Cerebellar cortex (tissue), 1 donor: ENCODE results near the gene HMGXB3.
A peak's percentile ranks its signal among the peaks of the same experiment; 100 is the strongest.
"Not testable (repeated sequence)": the region's sequence is repeated elsewhere in the genome, so short reads cannot be mapped to it uniquely, and the experiment has no call there.

Experiments
- DNase-seq: peaks from one replicate; pipeline ENCODE4 v3.0.0-alpha.2; 2015; ENCODE audit warnings: low spot score

HMGXB3 gene

DNA sequence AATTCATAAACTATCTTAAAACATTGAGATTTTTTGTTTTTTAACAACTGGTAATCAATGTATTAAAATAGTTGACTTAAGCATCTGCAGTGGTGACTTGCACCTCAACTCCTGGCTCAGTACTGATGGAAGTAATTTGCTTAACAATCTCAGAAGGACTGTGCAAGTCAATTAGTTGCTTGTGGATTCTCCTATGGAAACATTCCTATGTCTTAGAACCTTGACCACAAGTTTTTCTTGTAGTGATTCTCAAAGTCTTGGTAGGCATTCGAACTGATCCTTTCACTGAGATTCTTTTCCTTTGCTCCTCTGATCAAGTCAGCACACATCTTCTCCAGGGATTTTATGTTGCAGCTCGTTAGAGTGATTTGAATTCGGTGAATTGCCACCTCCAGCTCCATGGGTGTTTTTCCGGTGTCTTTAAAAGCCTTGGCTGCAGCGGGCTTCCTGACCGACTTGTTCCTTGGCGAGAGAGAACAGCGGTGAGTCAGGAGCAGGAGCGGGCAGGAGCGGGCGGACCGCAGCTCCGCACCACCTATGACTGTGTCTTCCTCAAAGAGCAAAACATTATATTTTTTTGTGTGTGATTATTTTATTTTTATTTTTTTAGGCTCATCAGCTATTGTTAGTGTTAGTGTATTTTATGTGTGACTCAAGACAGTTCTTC lies 21.1 kb downstream of the HMGXB3 start:
- DNase-seq, result peak; percentile 51

DNA sequence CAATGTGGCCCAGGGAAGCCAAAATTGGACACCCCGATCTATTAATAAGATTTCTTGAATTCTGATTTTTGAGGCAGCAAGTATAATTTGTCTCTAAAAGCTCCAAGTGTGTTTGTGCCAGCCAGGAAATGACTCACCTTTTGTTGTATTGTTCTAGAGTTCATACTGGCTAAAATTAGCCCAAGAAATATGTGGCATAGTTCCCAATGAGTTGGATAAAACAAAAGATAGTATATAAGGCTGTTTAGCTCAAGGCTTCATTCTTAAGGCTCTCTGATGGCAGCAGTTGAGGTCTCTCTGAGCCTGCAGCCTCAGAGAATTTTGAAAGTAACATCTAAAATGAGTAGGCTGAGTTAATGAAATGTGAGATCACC lies 21.6 kb downstream of the HMGXB3 start:
- DNase-seq, result no peak

DNA sequence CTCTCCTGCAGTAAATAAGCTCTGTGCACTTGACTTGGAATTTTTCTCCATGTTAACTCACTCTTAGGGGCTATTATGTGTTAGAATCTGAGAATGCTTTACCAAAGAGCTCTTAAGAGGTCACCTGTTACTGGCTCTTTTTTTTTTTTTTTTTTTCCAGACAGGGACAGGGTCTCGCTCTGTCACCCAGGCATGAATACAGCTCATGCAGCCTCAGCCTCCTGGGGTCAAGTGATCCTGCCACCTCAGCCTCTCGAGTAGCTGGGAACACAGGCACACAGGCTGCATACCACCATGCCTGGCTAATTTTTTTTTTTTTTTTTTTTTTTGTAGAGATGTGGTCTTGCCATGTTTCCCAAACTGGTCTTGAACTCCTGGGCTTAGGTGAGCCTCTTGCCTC lies 22.1 kb downstream of the HMGXB3 start:
- DNase-seq, result no peak

DNA sequence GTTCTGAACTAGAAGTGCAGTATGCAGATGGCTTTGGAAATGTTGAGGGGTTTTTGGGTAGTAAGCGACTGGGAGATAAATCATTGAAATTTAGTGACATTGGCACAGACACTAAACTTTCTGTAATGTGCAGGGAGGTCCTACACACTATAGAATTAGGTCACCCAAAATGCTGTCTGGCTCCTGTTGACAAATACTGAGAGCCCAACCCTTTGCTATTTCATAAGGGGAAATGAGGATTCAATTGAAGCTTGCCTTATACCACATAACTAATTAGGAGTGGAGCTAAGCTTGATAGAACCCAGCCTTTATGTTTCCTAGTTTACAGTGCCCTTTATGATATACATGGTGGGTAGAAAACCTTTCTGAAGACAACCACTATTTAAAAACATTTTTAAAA lies 22.6 kb downstream of the HMGXB3 start:
- DNase-seq, result no peak

DNA sequence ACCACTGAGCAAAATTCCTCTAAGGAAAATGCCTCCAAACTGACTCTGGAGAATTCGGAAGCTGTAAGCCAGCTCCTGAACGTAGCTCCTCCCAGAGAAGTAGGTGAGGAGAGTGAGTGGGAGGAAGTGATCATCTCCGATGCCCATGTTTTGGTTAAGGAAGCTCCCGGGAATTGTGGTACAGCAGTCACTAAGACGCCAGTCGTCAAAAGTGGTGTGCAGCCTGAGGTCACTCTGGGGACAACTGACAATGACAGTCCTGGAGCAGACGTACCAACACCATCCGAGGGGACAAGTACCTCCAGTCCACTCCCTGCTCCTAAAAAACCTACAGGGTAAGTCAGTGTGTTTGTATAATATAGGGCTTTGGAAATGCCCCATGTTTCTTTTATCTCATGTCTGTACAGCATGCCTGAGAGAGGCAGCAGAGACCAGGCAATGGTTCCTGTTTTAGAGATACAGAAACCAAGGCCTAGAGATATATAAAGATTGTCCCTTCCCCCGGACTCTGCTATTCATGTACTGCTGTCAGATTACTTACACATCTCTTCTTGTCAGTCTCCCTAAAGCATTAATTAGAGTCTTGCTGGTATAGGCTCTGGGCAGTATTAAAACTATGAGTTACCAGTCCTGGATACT lies 23.9 kb downstream of the HMGXB3 start:
- no peak for DNase-seq

DNA sequence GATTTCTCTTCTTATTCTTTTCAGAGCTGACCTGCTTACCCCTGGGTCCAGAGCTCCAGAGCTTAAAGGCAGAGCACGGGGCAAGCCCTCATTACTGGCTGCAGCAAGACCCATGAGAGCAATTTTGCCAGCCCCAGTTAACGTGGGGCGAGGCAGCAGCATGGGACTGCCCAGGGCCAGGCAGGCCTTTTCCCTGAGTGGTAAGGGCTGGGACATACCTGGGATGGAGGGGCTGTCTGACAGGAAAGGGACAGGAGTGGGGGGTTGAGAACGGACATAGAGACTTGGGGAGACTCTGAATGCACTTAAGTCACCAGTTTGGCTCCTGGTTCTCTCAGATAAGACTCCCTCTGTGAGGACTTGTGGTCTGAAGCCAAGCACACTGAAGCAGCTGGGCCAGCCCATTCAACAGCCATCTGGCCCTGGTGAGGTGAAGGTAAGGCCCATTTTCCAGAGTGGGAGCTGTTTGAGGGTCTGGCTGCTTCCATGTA lies 26.2 kb downstream of the HMGXB3 start:
- peak; percentile 42 for DNase-seq

DNA sequence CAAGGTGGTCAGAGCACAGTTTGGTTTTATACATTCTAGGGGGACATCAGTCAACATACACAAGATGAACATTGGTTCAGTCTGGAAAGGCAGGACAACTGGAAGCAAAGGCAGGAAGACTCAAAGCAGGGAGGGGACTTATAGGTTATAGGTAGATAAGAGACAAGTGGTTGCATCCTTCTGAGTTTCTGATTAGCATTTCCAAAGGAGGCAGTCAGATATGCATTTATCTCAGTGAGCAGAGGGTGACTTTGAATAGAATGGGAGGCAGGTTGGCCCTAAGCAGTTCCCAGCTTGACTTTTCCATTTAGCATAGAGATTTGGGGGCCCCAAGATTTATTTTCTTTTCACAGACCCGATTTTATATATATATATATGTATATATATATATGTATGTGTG lies 27.5 kb downstream of the HMGXB3 start:
- not testable (repeated sequence) for DNase-seq

DNA sequence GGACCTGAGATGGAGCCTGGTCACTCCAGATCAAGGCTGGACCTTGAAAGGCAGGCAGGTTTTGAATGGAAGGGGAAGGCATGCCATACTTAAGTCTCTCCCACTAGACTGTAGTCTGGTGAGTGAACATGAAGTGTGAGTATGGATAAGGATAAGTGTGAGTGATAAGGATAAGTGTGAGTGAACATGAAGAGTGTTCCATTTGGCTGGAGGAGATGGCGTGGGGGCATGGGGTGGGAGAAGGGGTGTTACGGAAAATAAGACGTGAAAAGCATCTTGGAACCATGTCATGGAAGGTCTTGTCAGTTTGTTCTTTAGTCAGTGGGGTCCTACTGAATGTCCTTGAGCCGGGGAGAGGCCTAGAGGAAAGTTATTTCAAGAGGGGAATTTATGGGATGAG lies 32.8 kb downstream of the HMGXB3 start:
- DNase-seq, result no peak

DNA sequence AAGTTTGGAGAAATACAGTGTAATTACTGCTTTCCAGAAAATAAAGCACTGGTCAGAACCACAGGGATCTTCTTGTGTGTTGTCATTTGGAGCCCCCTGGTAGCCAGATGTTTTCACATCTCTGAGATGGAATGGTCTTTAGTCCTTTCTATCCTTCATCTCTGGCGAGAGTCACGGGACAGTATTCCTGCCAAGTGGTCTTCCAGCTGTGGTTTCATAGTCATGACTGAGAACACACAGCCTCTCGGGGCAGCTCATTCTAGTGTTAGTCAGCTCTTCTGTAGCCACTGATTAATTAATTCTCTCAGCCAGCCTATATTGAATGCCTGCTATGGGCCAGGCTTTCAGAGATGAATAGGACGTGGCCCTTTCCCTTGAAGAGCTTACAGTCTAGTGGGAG lies 34.1 kb downstream of the HMGXB3 start:
- DNase-seq, result no peak

DNA sequence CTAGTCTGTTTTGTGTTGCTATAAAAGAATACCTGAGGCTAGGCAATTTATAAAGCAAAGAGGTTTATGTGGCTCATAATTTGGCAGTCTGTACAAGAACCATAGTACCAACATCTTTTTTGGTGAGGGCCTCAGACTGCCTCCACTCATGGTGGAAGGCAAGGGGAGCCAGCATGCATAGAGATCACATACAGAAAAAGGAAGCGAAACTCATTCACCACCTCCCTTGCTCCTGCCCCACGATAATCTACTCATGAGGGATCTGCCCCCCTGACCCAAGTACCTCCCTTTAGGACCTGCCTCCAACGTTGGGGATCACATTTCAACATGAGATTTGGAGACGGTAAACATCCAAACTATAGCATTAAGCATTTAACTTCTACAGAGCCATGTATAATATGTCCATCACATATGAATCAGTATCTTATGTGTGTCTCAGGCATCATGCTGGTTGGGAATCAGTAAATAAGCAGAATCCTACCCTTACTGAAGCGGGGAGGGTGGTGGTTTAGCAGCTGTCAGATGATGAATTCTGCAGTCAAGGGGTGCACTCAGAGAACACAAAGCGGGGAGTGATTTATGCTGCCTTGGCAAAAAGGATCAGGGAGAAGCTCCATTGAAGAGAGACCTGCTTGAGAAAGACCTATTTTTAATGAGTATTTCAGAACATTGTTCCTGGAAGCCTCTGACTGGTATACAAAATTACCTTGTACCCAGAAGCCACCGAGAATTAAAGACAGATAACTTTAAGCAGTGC lies 34.8 kb downstream of the HMGXB3 start:
- DNase-seq, result no peak

DNA sequence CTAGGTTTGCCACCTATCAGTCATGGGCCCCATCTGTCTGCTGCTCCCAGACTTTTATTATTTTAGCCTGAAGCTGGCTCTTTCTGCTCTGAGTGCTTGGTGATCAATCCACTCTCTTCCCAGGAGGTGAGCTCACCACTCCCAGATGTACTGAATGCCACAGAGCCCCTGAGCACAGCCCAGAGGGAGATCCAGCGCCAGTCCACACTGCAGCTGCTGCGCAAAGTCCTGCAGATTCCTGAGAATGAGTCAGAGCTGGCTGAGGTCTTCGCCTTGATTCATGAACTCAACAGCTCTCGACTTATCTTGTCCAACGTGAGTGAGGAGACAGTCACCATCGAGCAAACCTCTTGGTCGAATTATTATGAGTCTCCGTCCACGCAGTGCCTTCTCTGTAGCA lies 36.0 kb downstream of the HMGXB3 start:
- no peak for DNase-seq

DNA sequence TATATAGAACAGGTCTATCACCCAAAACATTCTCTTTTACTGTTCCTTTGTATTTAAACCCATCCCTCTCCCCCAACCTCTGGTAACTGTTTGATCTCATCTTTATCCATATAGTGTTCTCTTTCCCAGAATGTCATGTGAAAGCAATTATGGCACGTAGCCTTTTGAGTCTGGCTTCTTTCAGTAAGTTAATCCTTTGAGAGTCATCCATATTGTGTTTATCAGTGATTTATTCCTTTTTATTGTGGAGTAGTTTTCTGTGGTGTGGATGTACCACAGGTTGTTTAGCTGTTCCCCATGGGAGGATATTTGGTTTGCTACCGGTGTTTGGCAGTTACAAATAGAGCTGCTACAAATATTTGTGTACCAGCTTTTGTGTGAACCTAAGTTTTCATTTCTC lies 38.0 kb downstream of the HMGXB3 start:
- DNase-seq, result no peak

DNA sequence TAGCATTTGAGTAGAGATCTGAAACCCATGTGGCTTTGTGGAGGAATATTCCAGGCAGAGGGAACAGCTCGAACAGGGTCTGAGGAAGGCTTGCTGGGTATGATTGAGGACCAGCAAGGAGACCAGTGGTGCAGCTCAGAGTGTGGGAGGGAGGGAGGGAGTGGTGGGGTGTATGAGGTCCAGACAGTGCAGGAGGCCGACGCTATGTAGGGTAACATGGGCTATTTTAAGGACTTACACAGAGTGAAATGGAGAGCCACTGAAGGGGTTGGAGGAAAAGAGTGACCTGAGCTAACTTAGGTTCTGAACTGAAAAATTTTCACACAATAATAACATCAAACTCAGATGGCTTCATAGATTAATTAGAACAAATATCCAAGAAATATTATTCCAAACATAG lies 41.9 kb downstream of the HMGXB3 start:
- DNase-seq, result no peak

DNA sequence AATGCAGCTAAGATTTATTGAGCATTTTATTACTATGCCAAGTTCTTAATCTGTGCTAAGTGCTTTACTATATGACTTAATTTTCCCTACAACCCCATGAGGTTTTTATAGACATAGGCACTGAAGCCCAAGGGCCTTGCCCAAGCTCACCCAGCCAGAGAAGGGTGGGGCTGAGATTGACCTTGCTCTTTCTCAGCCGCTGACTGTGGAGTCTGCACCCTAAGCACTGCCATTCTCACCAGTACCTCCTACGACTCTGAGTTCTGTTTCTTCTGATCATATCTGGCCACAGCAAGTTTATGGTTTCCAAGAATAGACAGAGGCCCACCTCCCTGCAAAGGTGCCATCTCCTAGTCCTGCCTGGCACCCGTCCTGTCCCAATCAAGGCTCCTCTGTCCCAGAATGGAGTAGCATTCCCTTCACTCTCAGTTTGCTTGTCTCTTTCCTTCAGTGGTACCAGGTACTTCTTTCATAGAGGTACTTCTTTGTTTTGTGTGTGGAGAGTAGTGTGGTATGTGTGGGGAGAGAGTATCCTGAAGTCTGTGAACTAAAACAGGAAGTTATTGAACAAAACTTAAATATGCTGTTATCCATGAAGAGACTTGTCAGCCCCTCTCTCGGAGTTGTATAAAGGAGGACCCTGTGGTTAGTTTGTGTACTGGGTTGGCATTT lies 43.3 kb downstream of the HMGXB3 start:
- DNase-seq, result no peak

DNA sequence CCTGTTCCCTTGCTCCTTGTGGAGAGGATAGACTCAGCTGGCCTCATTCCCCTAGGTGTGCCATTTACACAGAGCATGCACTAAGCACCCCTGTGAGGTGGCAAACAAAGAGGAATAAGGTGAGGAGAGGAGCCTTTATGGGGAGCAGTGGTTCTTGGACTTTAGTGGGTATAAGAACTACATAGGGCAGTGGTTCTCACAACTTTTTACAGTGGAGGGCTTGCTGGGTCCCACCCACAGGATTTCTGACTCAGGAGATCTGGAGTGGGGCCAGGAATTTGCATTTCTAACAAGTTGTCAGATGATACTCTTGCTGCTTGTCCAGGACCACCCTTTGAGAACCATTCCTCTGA lies 43.8 kb downstream of the HMGXB3 start:
- DNase-seq, result no peak

DNA sequence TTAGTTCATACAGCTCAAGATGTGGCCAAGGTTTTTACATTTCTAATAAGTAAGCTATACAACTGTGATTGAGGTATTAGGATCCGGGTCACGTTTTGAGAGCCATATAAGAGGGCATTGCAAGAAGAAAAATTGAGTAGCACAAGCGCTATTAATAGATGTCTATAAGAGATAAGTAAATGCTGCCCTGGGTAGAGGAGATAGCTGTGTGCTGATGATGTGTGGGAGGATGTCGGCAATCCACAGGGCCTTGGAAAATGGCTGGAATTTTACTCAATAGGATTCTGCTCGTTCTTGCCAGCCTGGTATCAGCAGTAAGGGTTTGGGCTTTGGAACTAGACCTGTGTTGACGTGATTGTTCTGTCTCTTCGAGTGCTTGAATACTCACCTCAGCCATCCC lies 44.2 kb downstream of the HMGXB3 start:
- no peak for DNase-seq

DNA sequence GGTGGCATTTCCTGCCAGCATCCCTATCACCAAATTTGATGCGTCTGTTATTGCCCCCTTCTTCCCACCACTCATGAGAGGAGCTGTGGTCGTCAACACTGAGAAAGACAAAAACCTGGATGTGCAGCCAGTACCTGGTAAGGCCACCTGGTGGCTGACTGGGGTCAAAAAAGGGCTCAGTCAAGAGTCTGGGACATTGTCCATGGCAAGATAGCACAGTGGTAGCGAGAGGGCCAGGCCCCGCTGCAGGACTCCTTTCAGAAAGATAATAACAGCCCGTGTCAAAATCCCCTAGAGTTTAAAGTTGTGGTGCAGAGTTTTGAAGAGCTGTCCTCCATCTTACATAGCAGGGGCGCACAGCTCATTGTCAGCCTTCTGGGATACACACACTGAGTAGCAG lies 45.0 kb downstream of the HMGXB3 start:
- DNase-seq, result no peak

DNA sequence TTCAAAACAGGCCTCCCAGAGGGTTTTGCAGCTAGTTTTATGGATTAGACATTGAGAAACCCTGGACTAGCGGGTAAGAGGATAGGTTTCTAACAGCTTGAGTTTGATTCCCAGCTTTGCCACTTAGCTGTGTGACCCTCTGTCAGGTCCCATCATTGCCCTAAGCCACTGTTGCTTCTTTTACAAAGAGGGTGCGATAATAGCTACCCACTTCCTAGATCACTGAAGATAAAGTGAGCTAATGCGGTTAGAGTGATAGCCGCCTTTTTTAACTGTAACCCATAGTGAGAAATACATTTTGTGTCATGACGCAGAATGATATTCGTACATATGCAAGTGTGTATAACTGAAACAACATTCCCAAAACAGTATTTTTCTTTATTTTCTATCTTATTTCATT lies 45.5 kb downstream of the HMGXB3 start:
- no peak for DNase-seq

DNA sequence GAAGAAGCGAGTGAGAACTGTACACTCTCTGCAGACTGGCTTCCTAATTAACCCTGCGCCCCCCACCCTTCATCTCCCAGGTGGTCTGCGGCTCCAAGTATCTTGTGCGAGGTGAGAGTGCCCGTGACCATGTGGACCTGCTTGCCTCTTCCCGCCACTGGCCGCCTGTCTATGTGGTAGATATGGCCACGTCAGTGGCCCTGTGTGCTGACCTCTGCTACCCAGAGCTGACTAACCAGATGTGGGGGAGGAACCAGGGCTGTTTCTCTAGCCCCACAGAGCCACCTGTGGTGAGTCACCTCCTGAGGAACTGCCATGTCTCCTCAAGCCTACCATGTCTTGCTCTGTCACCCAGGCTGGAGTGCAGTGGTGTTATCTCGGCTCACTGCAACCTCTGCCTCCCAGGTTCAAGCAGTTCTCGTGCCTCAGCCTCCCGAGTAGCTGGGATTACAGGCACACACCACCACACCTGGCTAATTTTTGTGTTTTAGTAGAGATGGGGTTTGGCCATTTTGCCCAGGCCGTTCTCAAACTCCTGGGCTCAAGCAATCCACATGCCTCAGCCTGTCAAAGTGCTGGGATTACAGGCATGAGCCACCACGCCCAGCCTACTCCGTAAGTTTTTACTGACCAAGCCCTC lies 49.8 kb downstream of the HMGXB3 start:
- DNase-seq, result not testable (repeated sequence)

DNA sequence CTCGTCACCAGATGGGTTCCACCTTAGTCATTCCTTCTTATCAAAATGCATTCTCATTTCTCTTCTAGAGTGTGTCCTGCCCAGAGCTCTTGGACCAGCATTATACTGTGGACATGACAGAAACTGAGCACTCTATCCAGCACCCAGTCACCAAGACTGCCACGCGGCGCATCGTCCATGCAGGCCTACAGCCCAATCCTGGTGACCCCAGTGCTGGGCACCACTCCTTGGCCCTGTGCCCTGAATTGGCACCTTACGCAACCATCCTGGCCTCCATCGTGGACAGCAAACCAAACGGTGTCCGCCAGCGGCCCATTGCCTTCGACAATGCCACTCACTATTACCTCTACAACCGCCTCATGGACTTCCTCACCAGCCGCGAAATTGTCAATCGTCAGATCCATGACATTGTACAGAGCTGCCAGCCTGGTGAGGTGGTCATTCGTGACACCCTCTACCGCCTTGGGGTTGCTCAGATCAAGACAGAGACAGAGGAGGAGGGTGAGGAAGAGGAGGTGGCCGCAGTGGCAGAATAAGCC lies 51.2 kb downstream of the HMGXB3 start:
- no peak for DNase-seq

DNA sequence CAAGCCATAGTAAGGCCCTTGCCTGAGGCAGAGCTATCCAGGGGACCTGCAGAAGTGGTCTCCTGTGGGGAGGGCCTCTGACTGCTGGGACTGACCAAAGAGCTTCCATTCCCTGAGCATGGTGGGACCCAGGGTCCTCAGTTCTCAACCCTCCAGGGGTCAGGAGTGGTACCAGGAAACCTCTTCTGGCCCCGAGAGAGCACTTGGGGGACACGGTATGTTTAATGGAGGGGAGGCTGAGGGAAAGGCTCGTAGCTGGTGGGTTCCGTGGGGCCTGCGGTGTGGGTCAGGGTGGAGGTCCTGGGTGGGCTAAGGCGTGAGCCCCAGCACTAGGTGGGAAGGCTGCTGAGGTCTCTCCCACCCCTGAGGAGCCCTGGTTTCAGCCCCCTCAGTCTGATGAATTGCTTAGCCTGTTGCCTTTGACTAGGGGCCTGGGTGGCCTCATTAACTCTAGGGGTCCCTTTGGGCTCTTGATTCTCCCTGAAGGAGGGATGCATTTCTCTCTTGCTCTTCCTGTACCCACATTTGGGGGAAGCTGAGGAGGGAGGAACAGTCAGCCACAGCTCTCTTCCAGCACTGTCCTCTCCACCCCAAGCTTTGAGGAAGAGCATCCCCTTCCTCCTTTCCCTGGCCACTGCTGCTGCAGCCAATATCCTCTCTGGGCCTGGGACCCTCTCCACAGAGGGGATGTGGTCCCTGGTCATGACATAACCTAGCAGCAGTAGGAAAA lies 51.9 kb downstream of the HMGXB3 start:
- no peak for DNase-seq
